GM23338 (cell line): ENCODE results near the gene IRF1.

Experiments
- CREB1 ChIP-seq: fragments of 250-450 bp; sonication (Bioruptor Pico); IDR thresholded peaks from 2 replicates; pipeline ENCODE4 v1.5.0; 2020; ENCODE audit warnings: low read depth, mild to moderate bottlenecking, moderate library complexity
- EZH2 ChIP-seq: fragments of 200-600 bp; sonication (generic); IDR thresholded peaks from one replicate; pipeline ENCODE4 v1.8.0; 2017; ENCODE audit warnings: antibody characterized with exemption, mild to moderate bottlenecking, low read depth; ENCODE audit not compliant: unreplicated experiment
- EZH2phosphoT487 ChIP-seq: fragments of 200-600 bp; sonication (generic); IDR thresholded peaks from one replicate; pipeline ENCODE4 v1.8.1; 2018; ENCODE audit warnings: antibody characterized with exemption; ENCODE audit not compliant: unreplicated experiment
- POLR2AphosphoS5 ChIP-seq: IDR thresholded peaks from 2 replicates; pipeline ENCODE4 v1.6.1; 2016; ENCODE audit warnings: antibody characterized with exemption, low read depth
- REST ChIP-seq: IDR thresholded peaks from one replicate; pipeline ENCODE4 v1.6.1; 2018; ENCODE audit warnings: antibody characterized with exemption; ENCODE audit not compliant: unreplicated experiment
- ZNF114 ChIP-seq: fragments of 250-450 bp; sonication (Bioruptor Pico); IDR thresholded peaks from 2 replicates; pipeline ENCODE4 v1.5.0; 2020; ENCODE audit warnings: mild to moderate bottlenecking, moderate library complexity
- ZNF331 ChIP-seq: fragments of 250-450 bp; sonication (Bioruptor Pico); IDR thresholded peaks from 2 replicates; pipeline ENCODE4 v1.5.0; 2020; ENCODE audit warnings: low read depth, mild to moderate bottlenecking, moderate library complexity
- TF ChIP-seq, protein P1 (sequence below), 2 experiments: fragments of 200-600 bp in 1 of 2; sonication (generic) in 1 of 2; conservative IDR thresholded peaks; 2 replicates each; pipeline versions ENCODE4 v1.5.1 to v1.6.1; 2016 to 2017; ENCODE audit warnings: antibody characterized with exemption in 2 of 2, low read depth in 2 of 2, mild to moderate bottlenecking in 2 of 2, moderate library complexity in 1 of 2
- TF ChIP-seq, protein P2 (sequence below): IDR thresholded peaks from 2 replicates; pipeline ENCODE4 v1.6.1; 2016; ENCODE audit warnings: antibody characterized with exemption

DNA sequence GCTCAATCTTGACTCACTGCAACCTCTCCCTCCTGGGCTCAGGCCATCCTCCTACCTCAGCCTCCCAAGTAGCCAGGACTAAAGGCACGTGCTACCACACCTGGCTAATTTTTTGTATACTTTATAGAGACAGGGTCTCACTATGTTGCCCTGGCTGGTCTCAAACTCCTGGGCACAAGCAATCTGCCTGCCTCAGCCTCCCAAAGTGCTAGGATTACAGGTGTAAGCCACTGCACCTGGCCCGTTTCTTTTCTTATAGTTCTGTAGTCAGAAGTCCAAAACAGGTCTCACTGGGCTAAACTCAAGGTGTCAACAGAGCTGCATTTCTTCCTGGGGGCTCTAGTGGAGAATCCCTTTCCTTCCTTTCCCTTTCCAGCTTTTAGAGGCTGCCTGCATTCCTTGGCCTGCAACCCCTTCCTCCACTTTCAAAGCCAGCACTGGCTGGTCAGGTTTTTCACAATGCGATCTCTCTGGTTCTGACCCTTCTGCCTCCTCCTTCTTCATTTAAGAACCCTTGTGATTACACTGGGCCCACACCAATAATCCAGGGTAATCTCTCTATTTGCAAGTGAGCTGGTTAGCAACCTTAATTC is 16.3 kb downstream of the IRF1 start:
- TF ChIP-seq EZH2 (no peak), CREB1 (CRISPR knock-in tag) (no peak), REST (no peak), EZH2phosphoT487 (no peak), ZNF331 (CRISPR knock-in tag) (no peak), ZNF114 (CRISPR knock-in tag) (no peak), POLR2AphosphoS5 (no peak)
- TF ChIP-seq, protein P1, sequence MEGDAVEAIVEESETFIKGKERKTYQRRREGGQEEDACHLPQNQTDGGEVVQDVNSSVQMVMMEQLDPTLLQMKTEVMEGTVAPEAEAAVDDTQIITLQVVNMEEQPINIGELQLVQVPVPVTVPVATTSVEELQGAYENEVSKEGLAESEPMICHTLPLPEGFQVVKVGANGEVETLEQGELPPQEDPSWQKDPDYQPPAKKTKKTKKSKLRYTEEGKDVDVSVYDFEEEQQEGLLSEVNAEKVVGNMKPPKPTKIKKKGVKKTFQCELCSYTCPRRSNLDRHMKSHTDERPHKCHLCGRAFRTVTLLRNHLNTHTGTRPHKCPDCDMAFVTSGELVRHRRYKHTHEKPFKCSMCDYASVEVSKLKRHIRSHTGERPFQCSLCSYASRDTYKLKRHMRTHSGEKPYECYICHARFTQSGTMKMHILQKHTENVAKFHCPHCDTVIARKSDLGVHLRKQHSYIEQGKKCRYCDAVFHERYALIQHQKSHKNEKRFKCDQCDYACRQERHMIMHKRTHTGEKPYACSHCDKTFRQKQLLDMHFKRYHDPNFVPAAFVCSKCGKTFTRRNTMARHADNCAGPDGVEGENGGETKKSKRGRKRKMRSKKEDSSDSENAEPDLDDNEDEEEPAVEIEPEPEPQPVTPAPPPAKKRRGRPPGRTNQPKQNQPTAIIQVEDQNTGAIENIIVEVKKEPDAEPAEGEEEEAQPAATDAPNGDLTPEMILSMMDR (conservative IDR thresholded peaks at IDR 0.05; ENCODE audit: low read depth in 2 of 2) = no peak
- TF ChIP-seq, protein P2, sequence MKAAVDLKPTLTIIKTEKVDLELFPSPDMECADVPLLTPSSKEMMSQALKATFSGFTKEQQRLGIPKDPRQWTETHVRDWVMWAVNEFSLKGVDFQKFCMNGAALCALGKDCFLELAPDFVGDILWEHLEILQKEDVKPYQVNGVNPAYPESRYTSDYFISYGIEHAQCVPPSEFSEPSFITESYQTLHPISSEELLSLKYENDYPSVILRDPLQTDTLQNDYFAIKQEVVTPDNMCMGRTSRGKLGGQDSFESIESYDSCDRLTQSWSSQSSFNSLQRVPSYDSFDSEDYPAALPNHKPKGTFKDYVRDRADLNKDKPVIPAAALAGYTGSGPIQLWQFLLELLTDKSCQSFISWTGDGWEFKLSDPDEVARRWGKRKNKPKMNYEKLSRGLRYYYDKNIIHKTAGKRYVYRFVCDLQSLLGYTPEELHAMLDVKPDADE = no peak
